Stimulated activated CD4-positive, alpha-beta T cell treated with anti-CD3 and anti-CD28 coated beads, TNF-alpha, amount 100 ng/mL, for 4 hours (primary cell): ENCODE measurements around the gene NACC2.

Experiments used
- DNase-seq, 3 experiments: peaks; one replicate each; pipeline ENCODE4 v3.0.0-alpha.2; 2020; ENCODE audit warnings: low read depth in 3 of 3

NACC2 gene

GRCh38 chr9:136092741-136093140, 2.3 kb downstream of the NACC2 start:
- DNase-seq: no peak

GRCh38 chr9:136092353-136092650, 2.8 kb downstream of the NACC2 start:
- no peak for DNase-seq

- DNase-seq: no peak
Observed at GRCh38 chr9:136091582-136092352, 3.3 kb downstream of the NACC2 start.

- DNase-seq: no peak
Observed at GRCh38 chr9:136090768-136091581, 4.1 kb downstream of the NACC2 start.

- DNase-seq: no peak
Observed at GRCh38 chr9:136090056-136090735, 4.9 kb downstream of the NACC2 start.

DNA sequence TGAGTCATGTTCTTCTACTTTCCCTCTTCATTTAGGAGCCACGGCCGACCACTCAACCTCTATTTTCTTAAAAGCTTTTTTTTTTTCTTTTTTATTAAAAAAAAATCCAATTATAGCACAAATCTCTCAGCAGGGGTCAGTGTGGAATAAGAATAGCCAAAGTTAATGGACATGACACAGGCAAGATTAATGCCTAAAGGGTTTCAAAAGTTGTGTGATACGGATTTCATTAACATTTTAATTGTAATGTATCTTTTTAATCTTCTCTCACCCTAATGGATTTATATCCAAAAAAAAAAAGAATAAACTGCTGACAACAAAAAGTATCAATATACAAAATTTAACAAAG, 5.4 kb downstream of the NACC2 start:
- no peak for DNase-seq

DNA sequence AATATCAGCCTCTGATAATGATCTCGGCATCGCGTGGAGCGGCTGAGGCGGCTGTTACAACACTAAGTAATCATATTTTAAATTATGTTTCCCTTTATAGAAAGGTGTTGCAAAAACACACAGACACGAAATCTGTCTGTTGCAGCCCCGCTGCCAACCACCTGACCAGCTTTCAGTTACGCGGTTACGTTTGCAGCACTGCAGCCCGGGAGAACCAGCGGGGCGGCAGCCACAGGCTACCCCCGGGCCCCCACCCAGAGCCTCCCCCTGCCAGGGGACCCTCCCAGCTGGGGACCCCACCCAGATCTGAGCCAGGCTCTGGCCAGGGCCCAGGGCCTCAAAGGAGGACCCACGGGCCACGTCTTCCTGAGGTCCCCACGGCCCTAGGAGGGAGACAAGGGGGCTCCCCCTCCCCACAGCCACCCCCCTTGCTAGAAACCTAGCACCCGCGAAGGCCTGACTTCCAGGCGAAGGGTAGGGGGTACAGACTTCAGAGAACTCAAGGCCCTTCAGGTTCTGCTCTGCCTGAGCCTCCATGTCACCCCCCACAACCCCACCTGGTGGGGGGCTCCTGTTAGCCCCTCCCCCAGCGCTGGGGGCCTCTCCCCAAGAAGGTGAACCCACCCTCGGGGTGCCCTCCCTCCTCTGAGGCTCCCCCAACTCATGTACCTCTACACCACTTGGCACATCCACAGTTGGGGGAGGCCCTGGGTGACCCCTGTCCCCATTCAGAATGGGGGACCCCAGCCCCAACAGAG, 6.0 kb downstream of the NACC2 start:
- DNase-seq: no peak

- no peak for DNase-seq
Observed at GRCh38 chr9:136088481-136088938, 6.6 kb downstream of the NACC2 start.

- DNase-seq: no peak
Observed at GRCh38 chr9:136087741-136088480, 7.2 kb downstream of the NACC2 start.

DNA sequence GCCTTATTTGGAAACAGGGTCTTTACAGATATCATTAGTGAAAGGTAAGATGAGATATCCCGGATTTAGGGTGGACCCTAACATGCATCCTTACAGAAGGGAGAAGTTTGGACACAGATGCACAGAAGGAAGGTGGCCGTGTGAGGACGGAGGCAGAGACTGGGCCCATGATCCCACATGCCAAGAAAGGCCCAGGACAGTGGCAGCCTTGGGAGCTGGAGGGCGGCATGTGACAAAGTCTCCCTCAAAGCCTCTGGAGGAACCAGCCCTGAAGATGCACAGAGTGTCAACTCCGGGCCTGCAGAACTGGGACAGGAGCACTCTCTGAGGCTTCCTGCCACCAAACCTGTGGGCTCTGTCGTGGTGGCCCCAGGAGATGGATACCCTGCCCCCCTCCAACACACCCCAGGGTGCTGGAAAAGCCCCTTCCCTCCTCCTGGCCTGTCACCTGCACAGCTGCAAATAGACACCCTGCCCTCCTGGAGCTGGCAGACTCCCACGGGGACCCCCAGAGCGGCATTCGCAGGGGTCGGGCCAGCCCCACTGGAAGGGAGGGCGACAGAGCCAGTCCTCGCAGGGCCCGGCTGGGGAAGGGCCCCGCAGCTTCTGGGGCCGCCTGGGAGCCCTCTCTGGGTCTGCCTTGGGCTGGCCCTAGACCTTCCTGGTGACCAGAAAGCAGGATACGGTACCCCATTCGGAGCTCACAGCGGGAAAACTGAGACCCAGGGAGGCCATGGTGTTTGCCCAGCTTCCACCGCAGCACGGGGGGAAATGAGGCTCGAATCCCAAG, 7.9 kb downstream of the NACC2 start:
- DNase-seq: no peak

DNA sequence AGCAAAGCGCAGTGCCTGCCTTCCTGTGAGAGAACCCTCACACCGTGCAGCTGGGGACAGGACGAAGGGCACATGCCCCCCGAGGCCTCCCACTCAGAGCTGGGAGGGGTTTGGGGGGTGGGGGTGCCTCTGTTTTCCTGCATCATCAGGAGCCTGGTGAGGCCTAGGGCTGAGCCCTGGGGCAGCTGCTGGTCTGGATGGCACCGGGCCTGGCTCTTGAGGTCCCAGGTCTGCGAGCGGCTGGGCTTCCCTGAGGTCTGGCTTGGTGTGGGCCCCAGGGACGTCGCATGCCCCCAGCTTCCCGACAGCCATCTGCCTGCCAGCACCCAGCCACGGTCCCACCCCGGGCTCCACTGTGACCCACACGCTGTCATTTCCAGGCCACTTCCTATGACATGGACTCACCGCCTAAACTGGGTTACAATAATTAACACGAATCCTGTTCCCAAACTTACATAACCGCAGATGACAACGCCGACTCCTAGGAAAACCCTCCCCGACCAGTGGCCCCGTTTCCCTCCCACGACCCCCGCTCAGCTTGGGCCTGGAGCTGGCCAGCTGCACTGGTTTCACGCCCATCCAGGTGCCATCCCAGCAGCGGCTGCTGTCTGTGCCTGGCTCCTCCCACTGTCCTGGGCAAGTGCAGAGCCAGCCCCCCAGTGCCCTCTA, 8.7 kb downstream of the NACC2 start:
- DNase-seq: no peak

GRCh38 chr9:136085815-136086212, 9.3 kb downstream of the NACC2 start:
- no peak for DNase-seq

DNA sequence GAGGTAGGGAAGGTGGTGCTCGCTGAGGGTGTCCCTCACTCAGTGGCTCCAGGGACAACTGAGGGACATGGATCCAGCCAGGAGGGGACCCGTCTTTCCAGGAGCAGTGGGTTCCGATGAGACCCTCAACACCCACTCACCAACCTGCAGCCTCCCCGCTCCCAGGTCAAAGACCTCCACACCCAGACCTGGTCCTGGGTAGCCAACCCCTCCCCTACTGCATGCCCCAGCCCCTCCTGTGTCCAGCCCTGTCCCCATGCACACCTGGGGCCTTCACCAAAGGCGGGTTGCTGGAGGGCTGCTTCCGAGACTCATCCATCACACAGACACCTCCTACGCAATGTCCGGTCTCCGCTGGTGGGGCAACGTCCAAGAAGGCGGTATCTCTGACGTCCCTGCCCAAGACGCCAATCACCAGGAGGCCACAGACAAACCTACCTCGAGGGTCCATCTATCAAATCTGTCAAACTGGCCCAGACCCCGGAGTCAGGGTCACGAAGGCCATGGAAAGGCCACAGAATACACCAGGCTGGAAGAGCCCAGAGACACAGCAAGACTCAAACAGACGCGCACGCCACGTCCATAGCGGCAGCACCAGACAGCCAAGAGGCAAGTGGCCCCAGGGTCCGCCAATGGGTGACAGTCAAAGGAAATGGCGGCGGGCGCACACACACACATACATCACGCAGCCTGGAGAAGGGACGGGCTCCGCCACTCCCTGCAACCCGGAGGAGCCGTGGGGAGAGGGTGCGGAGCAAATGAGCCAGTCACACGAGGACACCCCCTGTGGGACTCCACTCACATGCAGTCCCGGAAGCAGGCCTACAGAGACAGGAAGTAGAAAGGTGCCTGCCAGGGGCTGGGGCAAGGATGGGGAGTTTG, 10.8 kb downstream of the NACC2 start:
- DNase-seq: no peak

- DNase-seq: no peak
Observed at GRCh38 chr9:136083558-136084062, 11.5 kb downstream of the NACC2 start.

GRCh38 chr9:136082496-136083361, 12.4 kb downstream of the NACC2 start:
- no peak for DNase-seq

DNA sequence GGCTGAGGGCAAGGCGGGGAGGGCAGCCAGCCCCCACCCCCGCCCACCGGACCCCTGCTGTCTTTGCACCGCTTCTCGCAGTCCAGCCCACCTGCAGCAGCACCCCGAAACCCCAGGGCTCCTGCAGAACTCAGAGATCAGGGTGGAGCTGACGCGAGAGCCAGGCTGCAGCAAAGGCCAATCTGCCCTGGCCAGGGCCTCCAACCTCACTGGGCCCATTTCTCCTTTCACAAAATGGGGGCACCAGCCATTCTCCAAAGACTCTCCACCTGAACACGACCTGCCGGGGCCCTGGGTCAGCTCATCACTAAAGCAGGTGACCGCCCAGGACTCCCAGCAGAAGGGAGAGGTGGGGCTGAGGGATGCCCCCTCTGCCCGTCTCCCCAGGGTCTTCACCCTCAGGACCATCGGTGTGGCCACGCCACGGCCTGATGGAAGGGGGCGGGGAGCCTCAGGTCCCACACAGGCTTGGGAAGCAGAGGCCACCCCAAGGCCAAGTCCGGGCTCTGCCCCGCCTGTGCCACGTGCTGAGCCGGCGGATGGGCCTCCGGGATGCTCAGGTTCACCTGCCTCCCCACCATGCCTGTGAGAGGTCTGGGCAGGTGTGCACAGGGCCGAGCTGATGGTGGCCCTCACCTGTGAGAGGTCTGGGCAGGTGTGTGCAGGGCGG, 13.1 kb downstream of the NACC2 start:
- no peak for DNase-seq
